Measurements from ENCODE around the gene PRR22.

- no peak for TF ChIP-seq SUZ12 (IDR thresholded peaks at IDR 0.05; ENCODE audit: extremely low read depth, insufficient read depth, insufficient read length)
- TF ChIP-seq ZNF274 (IDR thresholded peaks at IDR 0.05; ENCODE audit: low read depth, low read length): no peak
Observed at GRCh38 chr19:5774921-5775320, 9.6 kb downstream of the PRR22 start.
